PFSK-1 (cell line): ENCODE data around the gene LYRM9.

Experiments used
- FOXP2 ChIP-seq: optimal IDR thresholded peaks from 2 replicates; pipeline ENCODE3; 2011; ENCODE audit warnings: borderline replicate concordance, control low read depth, inconsistent platforms; ENCODE audit not compliant: insufficient read depth; ENCODE audit errors: extremely low read length, extremely low read depth
- POLR2AphosphoS5 ChIP-seq: IDR thresholded peaks from 2 replicates; pipeline ENCODE4 v1.6.1; 2012; ENCODE audit warnings: low read depth, mild to moderate bottlenecking, control low read depth, low read length, moderate library complexity
- REST ChIP-seq, 2 experiments: IDR thresholded peaks; 2 replicates each; pipeline versions ENCODE4 v1.6.1 to v1.8.0; 2011 to 2012; ENCODE audit warnings: low read depth in 2 of 2, low read length in 2 of 2, control low read depth in 1 of 2, inconsistent platforms in 1 of 2, mild to moderate bottlenecking in 1 of 2, moderate library complexity in 1 of 2; ENCODE audit not compliant: insufficient read depth in 1 of 2
- SIN3A ChIP-seq: IDR thresholded peaks from 2 replicates; pipeline ENCODE4 v1.6.1; 2012; ENCODE audit warnings: mild to moderate bottlenecking, low read length, moderate library complexity, borderline replicate concordance; ENCODE audit not compliant: insufficient read depth
- TAF1 ChIP-seq: IDR thresholded peaks from 2 replicates; pipeline ENCODE4 v1.6.1; 2012; ENCODE audit warnings: low read length, control low read depth, borderline replicate concordance; ENCODE audit not compliant: insufficient read depth

- no peak for TF ChIP-seq POLR2AphosphoS5
- TF ChIP-seq SIN3A, result no peak
- TF ChIP-seq FOXP2, result no peak
- TF ChIP-seq REST (IDR thresholded peaks at IDR 0.05; ENCODE audit: insufficient read depth in 1 of 2, low read depth in 2 of 2, low read length in 2 of 2), result no peak
- no peak for TF ChIP-seq TAF1
Measured at GRCh38 chr17:27907976-27908558, 14.9 kb upstream of the LYRM9 start.
